NCI-H748 treated with DMSO at 0.1 percent for 48 hours (cell line): ENCODE measurements around the gene LSM14B.

Experiments used
- DNase-seq: peaks from one replicate; lab custom pipeline; 2025; lab: John Stamatoyannopoulos, UW

LSM14B gene

GRCh38 chr20:62164879-62165761, 42.8 kb downstream of the LSM14B start:
- no peak for DNase-seq

- DNase-seq = no peak
Measured at GRCh38 chr20:62165762-62166399, 43.6 kb downstream of the LSM14B start.

- no peak for DNase-seq
Measured at GRCh38 chr20:62167474-62167873, 45.2 kb downstream of the LSM14B start.

- DNase-seq = no peak
Measured at GRCh38 chr20:62168061-62168460, 45.8 kb downstream of the LSM14B start.

- DNase-seq = no peak
Measured at GRCh38 chr20:62168890-62169435, 46.7 kb downstream of the LSM14B start.

- DNase-seq = no peak
Measured at GRCh38 chr20:62170536-62170935, 48.3 kb downstream of the LSM14B start.

- DNase-seq = no peak
Measured at GRCh38 chr20:62171245-62171644, 49.0 kb downstream of the LSM14B start.

- no peak for DNase-seq
Measured at GRCh38 chr20:62172666-62173065, 50.4 kb downstream of the LSM14B start.

- DNase-seq = no peak
Measured at GRCh38 chr20:62174021-62174804, 51.9 kb downstream of the LSM14B start.

GRCh38 chr20:62174870-62175624, 52.8 kb downstream of the LSM14B start:
- DNase-seq = no peak

GRCh38 chr20:62175711-62176110, 53.4 kb downstream of the LSM14B start:
- DNase-seq = no peak

- no peak for DNase-seq
Measured at GRCh38 chr20:62176866-62177265, 54.6 kb downstream of the LSM14B start.

- DNase-seq = no peak
Measured at GRCh38 chr20:62177307-62177706, 55.0 kb downstream of the LSM14B start.

- DNase-seq = no peak
Measured at GRCh38 chr20:62178316-62179161, 56.3 kb downstream of the LSM14B start.

- DNase-seq = no peak
Measured at GRCh38 chr20:62179162-62179504, 56.9 kb downstream of the LSM14B start.

- DNase-seq = no peak
Measured at GRCh38 chr20:62181808-62182207, 59.5 kb downstream of the LSM14B start.

GRCh38 chr20:62182469-62183425, 60.5 kb downstream of the LSM14B start, which contains the start of gene MTG2:
Gene MTG2 (plus strand): TSS chr20:62183028. CDS start chr20:62193421, 10,393 bp downstream.
- DNase-seq = peak; percentile 60

- DNase-seq = no peak
Measured at GRCh38 chr20:62183426-62184142, 61.3 kb downstream of the LSM14B start.
